ENCODE results near the gene ZNF425. TPM values are rescaled to one million over a fixed set of nuclear protein-coding genes. Genes with fewer than 3 reads are reported as not detected.

ZNF425 gene
- total RNA-seq, 2 experiments from 2014 or later, result 1.4 to 1.6 TPM

- ChIA-PET CTCF (ENCODE audit: unreplicated experiment) (interaction anchor here (0.6 kb wide), 1 partner anchor 422 kb away, joined by 3 read pairs; no protein-coding TSS in a partner anchor), POLR2A (interaction anchor here (0.5 to 0.6 kb wide), 2 partner anchors 37 to 161 kb away, joined by 3 to 4 read pairs; no protein-coding TSS in a partner anchor)
- Histone ChIP-seq H3K4me2 (ENCODE audit: low read length) (no peak overlapping the region), H3K79me2 (ENCODE audit: insufficient read depth, low read depth, low read length) (no peaks in the 10 kb centered on the region), H4K20me1 (ENCODE audit: insufficient read depth, low read length) (no peaks in the 10 kb centered on the region), H3K36me3 (ENCODE audit: insufficient read depth, low read length) (no peaks in the 10 kb centered on the region), H3K9me2 (ENCODE audit: insufficient read depth, low read length) (no peaks in the 10 kb centered on the region), H3K27ac (ENCODE audit: low read depth, low read length, poor library complexity, severe bottlenecking) (no peak overlapping the region), H3K4me1 (ENCODE audit: insufficient read depth, low read length, poor library complexity, severe bottlenecking) (no peaks in the 10 kb centered on the region), H3K9me3 (ENCODE audit: low read length) (no peaks in the 10 kb centered on the region), H2AFZ (ENCODE audit: low read length) (no peak overlapping the region), H3K4me3 (ENCODE audit: low read depth, low read length, poor library complexity, severe bottlenecking) (no peak overlapping the region)
- BruUV-seq (replicated peaks), result no TSS peak
- intact Hi-C loops (cut with micrococcal nuclease; ENCODE audit: unreplicated experiment), result no loop called here
- no peak for DNase-seq (ENCODE audit: low spot score)
- TF ChIP-seq CTCF (conservative IDR thresholded peaks at IDR 0.05; ENCODE audit: low read length), result no peak
Observed at GRCh38 chr7:149104214-149104613, 21.9 kb downstream of the ZNF425 start.

DNA sequence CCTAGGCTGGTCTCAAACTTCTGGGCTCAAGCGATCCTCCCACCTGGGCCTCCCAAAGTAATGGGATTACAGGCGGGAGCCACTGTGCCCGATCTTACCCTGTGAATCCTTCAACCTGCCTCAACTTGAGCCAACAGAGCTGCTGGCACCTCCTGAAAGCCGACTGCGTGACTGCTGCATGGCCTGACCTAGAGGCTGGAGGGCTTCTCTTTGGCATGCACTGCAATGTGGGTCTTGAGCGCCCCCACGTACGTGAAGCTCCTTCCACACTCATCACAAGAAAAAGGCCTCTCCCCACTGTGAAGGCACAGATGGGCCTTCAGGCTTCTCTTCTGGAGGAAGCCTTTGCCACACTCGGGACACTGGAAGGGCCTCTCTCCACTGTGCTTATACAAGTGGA is 22.7 kb downstream of the ZNF425 start:
- intact Hi-C loops (cut with micrococcal nuclease; ENCODE audit: unreplicated experiment), result no loop called here
- no peak overlapping the region for H3K27ac ChIP-seq (ENCODE audit: low read depth, low read length, poor library complexity, severe bottlenecking)
- TF ChIP-seq CTCF (conservative IDR thresholded peaks at IDR 0.05; ENCODE audit: low read length) (no peak), EZH2phosphoT487 (IDR thresholded peaks at IDR 0.05; ENCODE audit: borderline replicate concordance, low read depth, low read length) (no peak)
- no peaks in the 10 kb centered on the region for H4K20me1 ChIP-seq (ENCODE audit: insufficient read depth, low read length)
- BruUV-seq (replicated peaks), result no TSS peak
- H3K79me2 ChIP-seq (ENCODE audit: insufficient read depth, low read depth, low read length), result no peaks in the 10 kb centered on the region
- no peak overlapping the region for H3K4me3 ChIP-seq (ENCODE audit: low read depth, low read length, poor library complexity, severe bottlenecking)
- no peak for DNase-seq (ENCODE audit: low spot score)
- H3K9me2 ChIP-seq (ENCODE audit: insufficient read depth, low read length), result no peaks in the 10 kb centered on the region
- ChIA-PET CTCF (ENCODE audit: unreplicated experiment) (no interaction called here), POLR2A (no interaction called here)
- H3K4me2 ChIP-seq (ENCODE audit: low read length), result no peak overlapping the region
- no peak overlapping the region for H2AFZ ChIP-seq (ENCODE audit: low read length)
- no peaks in the 10 kb centered on the region for H3K4me1 ChIP-seq (ENCODE audit: insufficient read depth, low read length, poor library complexity, severe bottlenecking)
- H3K9me3 ChIP-seq (ENCODE audit: low read length), result no peaks in the 10 kb centered on the region
- no peaks in the 10 kb centered on the region for H3K36me3 ChIP-seq (ENCODE audit: insufficient read depth, low read length)

GRCh38 chr7:149102666-149103065 is 23.5 kb downstream of the ZNF425 start:
- Histone ChIP-seq H3K79me2 (ENCODE audit: insufficient read depth, low read depth, low read length) (no peaks in the 10 kb centered on the region), H3K9me3 (ENCODE audit: low read length) (no peaks in the 10 kb centered on the region), H2AFZ (ENCODE audit: low read length) (no peak overlapping the region), H3K4me2 (ENCODE audit: low read length) (no peak overlapping the region), H3K9me2 (ENCODE audit: insufficient read depth, low read length) (no peaks in the 10 kb centered on the region), H3K27ac (ENCODE audit: low read depth, low read length, poor library complexity, severe bottlenecking) (no peak overlapping the region), H4K20me1 (ENCODE audit: insufficient read depth, low read length) (no peaks in the 10 kb centered on the region), H3K4me3 (ENCODE audit: low read depth, low read length, poor library complexity, severe bottlenecking) (no peak overlapping the region), H3K36me3 (ENCODE audit: insufficient read depth, low read length) (no peaks in the 10 kb centered on the region), H3K4me1 (ENCODE audit: insufficient read depth, low read length, poor library complexity, severe bottlenecking) (no peaks in the 10 kb centered on the region)
- no TSS peak for BruUV-seq (replicated peaks)
- CTCF ChIA-PET (ENCODE audit: unreplicated experiment), result no interaction called here
- no peak for DNase-seq (ENCODE audit: low spot score)
- TF ChIP-seq CTCF (conservative IDR thresholded peaks at IDR 0.05; ENCODE audit: low read length) (no peak), EZH2phosphoT487 (IDR thresholded peaks at IDR 0.05; ENCODE audit: borderline replicate concordance, low read depth, low read length) (no peak)
- intact Hi-C loops (cut with micrococcal nuclease; ENCODE audit: unreplicated experiment), result no loop called here
- POLR2A ChIA-PET, result no interaction called here
